B cell (primary cell): ENCODE results near the gene TENT4B.

Experiments used
- EZH2 ChIP-seq: IDR thresholded peaks from 2 replicates; pipeline ENCODE4 v1.6.1; 2012; ENCODE audit warnings: borderline replicate concordance, low read depth, mild to moderate bottlenecking, moderate library complexity, low read length; ENCODE audit not compliant: insufficient read depth, poor library complexity, severe bottlenecking
- TF ChIP-seq, protein P1 (sequence below): fragments of 200-600 bp; IDR thresholded peaks from one replicate; pipeline ENCODE4 v1.8.0; 2022; ENCODE audit warnings: antibody characterized with exemption, mild to moderate bottlenecking

GRCh38 chr16:50121278-50121677, 31.8 kb upstream of the TENT4B start:
- TF ChIP-seq, protein P1, sequence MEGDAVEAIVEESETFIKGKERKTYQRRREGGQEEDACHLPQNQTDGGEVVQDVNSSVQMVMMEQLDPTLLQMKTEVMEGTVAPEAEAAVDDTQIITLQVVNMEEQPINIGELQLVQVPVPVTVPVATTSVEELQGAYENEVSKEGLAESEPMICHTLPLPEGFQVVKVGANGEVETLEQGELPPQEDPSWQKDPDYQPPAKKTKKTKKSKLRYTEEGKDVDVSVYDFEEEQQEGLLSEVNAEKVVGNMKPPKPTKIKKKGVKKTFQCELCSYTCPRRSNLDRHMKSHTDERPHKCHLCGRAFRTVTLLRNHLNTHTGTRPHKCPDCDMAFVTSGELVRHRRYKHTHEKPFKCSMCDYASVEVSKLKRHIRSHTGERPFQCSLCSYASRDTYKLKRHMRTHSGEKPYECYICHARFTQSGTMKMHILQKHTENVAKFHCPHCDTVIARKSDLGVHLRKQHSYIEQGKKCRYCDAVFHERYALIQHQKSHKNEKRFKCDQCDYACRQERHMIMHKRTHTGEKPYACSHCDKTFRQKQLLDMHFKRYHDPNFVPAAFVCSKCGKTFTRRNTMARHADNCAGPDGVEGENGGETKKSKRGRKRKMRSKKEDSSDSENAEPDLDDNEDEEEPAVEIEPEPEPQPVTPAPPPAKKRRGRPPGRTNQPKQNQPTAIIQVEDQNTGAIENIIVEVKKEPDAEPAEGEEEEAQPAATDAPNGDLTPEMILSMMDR, result no peak
- TF ChIP-seq EZH2, result no peak
